GM19455 (cell line): Measurements from ENCODE around the gene CXXC4.
A peak's percentile ranks its signal among the peaks of the same experiment; 100 is the strongest.

Experiments used
- ATAC-seq: cut with Tn5 transposase; IDR thresholded peaks from one replicate; pipeline ENCODE4 v1.9.1; 2021; ENCODE audit not compliant: unreplicated experiment

The CXXC4 gene

DNA sequence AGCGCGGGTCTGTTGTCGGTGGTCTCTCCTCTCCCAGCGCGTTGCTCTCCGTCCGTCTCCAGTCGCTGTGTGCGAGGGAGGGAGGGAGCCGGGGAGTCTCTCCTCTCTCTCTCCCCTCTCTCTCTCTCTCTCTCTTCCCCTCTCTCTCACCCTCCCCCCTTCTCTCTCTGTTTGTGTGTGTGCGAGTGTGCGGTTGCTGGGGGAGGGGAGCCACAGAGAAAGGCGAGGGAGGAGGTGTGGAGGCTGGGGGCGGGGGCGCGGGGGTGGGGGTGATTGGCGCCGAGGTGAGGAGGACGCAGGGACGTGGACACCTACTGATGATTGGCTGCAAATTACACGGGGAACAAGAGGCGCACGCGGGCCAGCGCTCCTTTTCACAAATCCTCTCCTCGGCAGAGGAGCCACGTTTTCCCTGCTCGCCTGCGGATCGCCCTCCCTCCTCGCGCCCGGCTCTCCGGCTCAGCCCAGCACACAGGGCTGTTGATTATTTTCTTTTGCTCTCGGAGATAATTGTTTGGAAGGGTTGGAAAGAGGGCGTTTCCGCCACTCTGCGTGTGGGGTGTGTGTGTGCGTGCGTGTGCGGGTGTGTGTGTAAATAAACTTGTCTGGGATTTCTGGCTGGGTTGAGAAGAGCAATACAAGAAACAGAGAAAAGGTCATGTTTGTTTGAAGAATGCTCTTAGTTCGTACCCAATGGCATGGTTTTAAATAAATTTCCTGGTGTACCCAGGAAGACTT lies at the start of gene CXXC4:
Gene CXXC4 (minus strand): TSS at position 73 of the 738 bp plus-strand sequence. CDS start 3,092 bp downstream, outside the sequence.
- ATAC-seq = peak; percentile 27

- ATAC-seq = no peak
Measured at GRCh38 chr4:104533156-104533555, 38.5 kb upstream of the CXXC4 start.

- ATAC-seq = no peak
Measured at GRCh38 chr4:104532677-104533076, 38.0 kb upstream of the CXXC4 start.

GRCh38 chr4:104531390-104531789 lies 36.7 kb upstream of the CXXC4 start:
- ATAC-seq = no peak

- ATAC-seq = no peak
Measured at GRCh38 chr4:104530426-104530825, 35.7 kb upstream of the CXXC4 start.

DNA sequence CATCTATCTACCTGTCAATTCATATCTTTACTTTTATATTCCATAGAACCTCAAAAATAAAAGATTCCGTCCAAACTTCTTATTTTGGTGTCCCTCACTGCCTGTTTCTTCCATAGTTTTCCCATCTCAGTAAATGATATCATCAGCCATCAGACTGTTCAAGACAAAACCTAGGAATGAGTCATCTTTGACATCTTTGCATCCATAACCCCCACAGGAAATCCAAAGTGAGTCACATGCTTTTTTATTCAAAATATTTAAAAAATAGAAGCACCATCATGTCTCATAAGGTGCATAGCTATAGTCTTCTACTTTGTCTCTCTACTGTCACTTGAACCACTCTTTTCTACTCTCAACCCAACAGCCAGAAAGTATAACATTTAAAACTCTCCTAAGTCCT lies 29.9 kb upstream of the CXXC4 start:
- no peak for ATAC-seq

DNA sequence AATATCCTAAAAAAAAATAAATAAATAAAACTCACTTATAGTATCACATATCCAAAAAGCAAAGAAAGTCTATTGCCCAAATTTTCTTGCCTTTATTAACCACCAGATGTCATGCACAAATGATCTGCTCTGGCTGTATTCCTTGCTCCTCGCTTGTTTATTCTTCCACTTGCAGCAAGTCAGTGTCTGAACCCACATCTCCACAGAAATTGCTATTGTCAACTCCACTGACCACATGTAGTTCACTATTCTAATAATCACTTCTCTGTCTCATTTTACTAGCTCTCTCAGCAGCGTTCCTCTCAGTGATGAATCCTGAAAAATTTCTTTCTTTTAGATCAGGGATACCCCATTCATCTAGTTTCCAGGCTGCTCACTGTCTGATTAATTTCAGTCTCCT lies 29.3 kb upstream of the CXXC4 start:
- no peak for ATAC-seq

GRCh38 chr4:104519588-104519987 lies 24.9 kb upstream of the CXXC4 start:
- peak; percentile 93 for ATAC-seq

GRCh38 chr4:104516884-104517283 lies 22.2 kb upstream of the CXXC4 start:
- no peak for ATAC-seq

DNA sequence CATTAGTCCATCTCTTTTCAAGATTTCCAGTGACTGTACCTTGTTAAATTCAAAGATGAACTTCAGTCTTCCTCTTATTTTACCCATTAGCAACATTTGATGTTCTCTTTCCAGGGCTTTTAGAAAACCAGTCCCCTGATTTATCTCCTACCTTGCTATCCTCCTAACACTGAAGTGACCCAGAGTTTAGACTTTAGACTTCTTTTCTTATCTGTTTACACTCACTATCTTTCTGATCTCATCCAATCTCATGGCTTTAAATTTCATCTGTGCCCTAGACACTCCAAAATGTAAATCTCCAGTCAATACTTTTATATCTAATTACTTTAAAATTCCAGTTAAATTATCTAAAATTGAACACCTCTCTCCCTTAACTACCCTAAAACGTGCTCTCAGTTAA lies 13.5 kb upstream of the CXXC4 start:
- no peak for ATAC-seq

- ATAC-seq = no peak
Measured at GRCh38 chr4:104507112-104507511, 12.4 kb upstream of the CXXC4 start.

GRCh38 chr4:104504536-104504935 lies 9.8 kb upstream of the CXXC4 start:
- no peak for ATAC-seq

GRCh38 chr4:104502471-104502870 lies 7.8 kb upstream of the CXXC4 start:
- ATAC-seq = no peak

DNA sequence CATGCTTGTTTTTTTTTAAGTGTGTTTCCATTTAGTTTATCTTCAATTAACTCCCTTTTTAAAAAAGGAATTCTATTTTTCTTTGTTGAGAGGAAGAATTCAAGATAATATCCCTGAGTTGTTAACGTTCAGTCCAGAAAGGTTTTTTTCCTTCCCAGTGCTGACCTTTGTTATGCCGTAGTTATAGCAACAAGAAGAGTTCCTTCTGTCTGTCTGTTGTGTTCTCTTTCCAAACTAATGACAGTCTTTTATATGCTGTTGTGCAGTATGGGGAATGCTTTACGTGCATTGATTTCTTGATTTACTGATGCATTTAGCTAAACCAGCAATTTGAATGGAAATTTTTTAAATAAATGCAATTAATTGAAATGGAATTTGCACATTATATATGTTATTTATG lies 6.6 kb upstream of the CXXC4 start:
- ATAC-seq = no peak

DNA sequence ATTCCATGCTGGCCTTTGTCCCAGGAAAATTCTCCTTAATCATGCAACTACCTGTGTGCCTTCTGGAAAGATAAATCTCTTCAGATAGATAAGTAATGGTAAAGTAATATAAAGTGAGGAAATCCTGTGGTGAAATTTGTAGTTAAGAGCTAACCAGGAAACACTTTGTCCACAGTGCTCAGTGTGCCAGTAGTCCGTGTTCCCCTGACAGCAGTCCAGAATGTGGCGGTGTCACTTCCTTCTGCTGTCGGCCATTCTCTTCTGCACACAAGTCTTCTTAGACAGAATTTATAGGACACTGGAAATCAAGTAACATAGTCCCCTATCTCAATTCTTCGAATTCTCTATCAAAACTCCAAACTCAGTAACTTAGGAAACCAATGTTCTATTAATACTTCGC lies 5.7 kb upstream of the CXXC4 start:
- ATAC-seq = no peak

- ATAC-seq = no peak
Measured at GRCh38 chr4:104494185-104494584, 509 bp downstream of the CXXC4 start.

- ATAC-seq = no peak
Measured at GRCh38 chr4:104493081-104493831, 1.4 kb downstream of the CXXC4 start.

GRCh38 chr4:104492183-104492771 lies 2.4 kb downstream of the CXXC4 start:
- ATAC-seq = peak; percentile 35

DNA sequence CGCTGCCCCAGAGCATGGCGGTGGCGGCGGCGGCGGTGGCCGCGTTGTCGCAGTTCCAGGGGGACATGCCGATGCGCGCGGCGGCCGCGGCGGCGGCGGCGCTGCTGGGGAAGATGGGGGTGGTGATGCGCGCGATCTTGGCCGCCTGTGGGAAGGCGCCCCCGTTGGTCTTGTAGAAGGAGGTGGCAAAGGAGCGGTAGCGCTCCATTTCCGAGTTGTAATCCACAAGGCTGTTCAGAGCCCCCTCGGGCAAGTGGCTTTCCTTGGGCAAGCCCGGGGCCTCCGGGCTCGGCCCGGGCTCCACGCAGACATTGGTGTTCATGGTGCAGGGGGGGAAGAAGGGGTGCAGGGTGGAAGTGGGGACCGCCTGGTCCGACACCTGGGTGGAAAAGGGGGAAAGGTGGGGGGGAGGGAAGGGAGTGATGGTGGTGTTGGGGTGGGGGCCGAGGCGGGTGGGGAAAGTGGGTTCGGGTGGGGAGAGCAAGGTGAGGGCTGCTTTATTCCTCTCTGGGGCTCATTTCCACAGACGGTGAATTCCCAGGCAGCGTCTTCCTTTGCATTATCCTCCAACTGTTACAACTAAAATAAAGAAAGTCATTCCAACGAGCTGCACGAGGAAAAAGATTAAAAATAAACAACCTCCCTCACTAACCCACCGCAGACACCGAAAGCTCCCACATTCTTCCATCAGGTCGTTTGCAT lies 3.1 kb downstream of the CXXC4 start:
- peak; percentile 22 for ATAC-seq

- ATAC-seq = peak; percentile 33
Measured at GRCh38 chr4:104490770-104491480, 3.8 kb downstream of the CXXC4 start.
